Natural killer cell (primary cell): ENCODE results near the gene MARK3. TPM values are rescaled to one million over a fixed set of nuclear protein-coding genes. Genes with fewer than 3 reads are reported as not detected.
"Not testable (repeated sequence)": the region's sequence is repeated elsewhere in the genome, so short reads cannot be mapped to it uniquely, and the experiment has no call there.

Experiments used
- ATAC-seq, 3 donors: fragments of 150-1000 bp in 2 of 3; fragments of 200-7000 bp in 1 of 3; cut with Tn5 transposase; 1 replicate in 1 of 3; 2 replicates in 2 of 3; pipeline ENCODE4 v1.10.0; 2021; ENCODE audit warnings: mild to moderate bottlenecking in 2 of 3, moderate library complexity in 2 of 3
- DNase-seq, 2 donors: peaks; one replicate each; pipeline versions ENCODE4 v3.0.0 to v3.0.0-alpha.2; 2013 to 2021; ENCODE audit warnings: mixed read lengths in 1 of 2
- H3K27ac ChIP-seq: one replicate; pipeline ENCODE4 v1.5.1; 2013; ENCODE audit warnings: mild to moderate bottlenecking, low read length
- H3K27me3 ChIP-seq: one replicate; pipeline ENCODE4 v1.6.1; 2013; ENCODE audit warnings: low read length; ENCODE audit not compliant: control insufficient read depth, insufficient read depth
- H3K36me3 ChIP-seq: one replicate; pipeline ENCODE4 v1.6.1; 2013; ENCODE audit warnings: low read length; ENCODE audit not compliant: control insufficient read depth, insufficient read depth
- H3K4me1 ChIP-seq: one replicate; pipeline ENCODE4 v1.6.1; 2013; ENCODE audit warnings: low read length; ENCODE audit not compliant: control insufficient read depth, insufficient read depth
- H3K4me3 ChIP-seq: one replicate; pipeline ENCODE4 v1.5.1; 2013; ENCODE audit warnings: low read length
- H3K9me3 ChIP-seq: one replicate; pipeline ENCODE4 v1.6.1; 2013; ENCODE audit warnings: low read length; ENCODE audit not compliant: control insufficient read depth, insufficient read depth
- H3K27ac Mint-ChIP-seq, 2 donors: one replicate each; pipeline ENCODE4 v1.8.0; 2022; ENCODE audit warnings: mild to moderate bottlenecking in 2 of 2, mixed read lengths in 2 of 2, moderate library complexity in 1 of 2
- H3K27me3 Mint-ChIP-seq, 2 donors: one replicate each; pipeline ENCODE4 v1.8.0; 2022; ENCODE audit warnings: low read depth in 2 of 2, mixed read lengths in 2 of 2
- H3K36me3 Mint-ChIP-seq: one replicate; pipeline ENCODE4 v1.8.0; 2022; ENCODE audit warnings: mixed read lengths
- H3K4me1 Mint-ChIP-seq, 2 donors: one replicate each; pipeline ENCODE4 v1.8.0; 2022; ENCODE audit warnings: mixed read lengths in 2 of 2
- H3K4me3 Mint-ChIP-seq: one replicate; pipeline ENCODE4 v1.8.0; 2022; ENCODE audit warnings: mild to moderate bottlenecking, moderate library complexity, mixed read lengths
- H3K9me3 Mint-ChIP-seq, 2 donors: one replicate each; pipeline ENCODE4 v1.8.0; 2022; ENCODE audit warnings: mixed read lengths in 2 of 2
- CTCF ChIP-seq: fragments of 200-600 bp; IDR thresholded peaks from one replicate; pipeline ENCODE4 v1.8.0; 2022; ENCODE audit warnings: antibody characterized with exemption
- WGBS: methylation state at CpG from one replicate; pipeline ENCODE4 v1.1.7; 2013; ENCODE audit warnings: missing lambda C conversion rate; ENCODE audit not compliant: insufficient coverage; 5-methylcytosine and 5-hydroxymethylcytosine counted together
- intact Hi-C: fragments of 100-400 bp; cut with micrococcal nuclease; formaldehyde crosslinking; loops from one replicate; pipeline ENCODE4 v1.14.2; 2022
- total RNA-seq, 4 donors: library from RNA; stranded (reverse); fragments of 120-200 nt in 1 of 4; gene quantifications; one replicate each; pipeline versions ENCODE4 v1.2.3 to v1.2.4, GENCODE V29; 2013 to 2022

MARK3 gene
- total RNA-seq, 3 donors from 2014 or later (not counting 1 experiment from before 2014, with no cell fraction given): 138 to 167 (median 152) TPM

- peaks cover 5% of the 10 kb centered on the region for H3K27me3 ChIP-seq
- H3K27me3 Mint-ChIP-seq: peaks cover 0 to 6% of the 10 kb centered on the region in 2 donors
- H3K36me3 ChIP-seq: no peaks in the 10 kb centered on the region
- H3K4me1 Mint-ChIP-seq: peaks cover 10 to 23% of the 10 kb centered on the region in 2 donors
- 8% methylated on average over 107 of the region's 107 CpGs for WGBS
- no peak within 1 kb of the TSS for H3K27ac Mint-ChIP-seq
- no peak for TF ChIP-seq CTCF
- no peak within 1 kb of the TSS for H3K27ac ChIP-seq
- no peaks in the 10 kb centered on the region for H3K9me3 ChIP-seq
- H3K9me3 Mint-ChIP-seq: no peaks in the 10 kb centered on the region
- H3K4me3 Mint-ChIP-seq: peak within 1 kb of the TSS; percentile 47
- no peaks in the 10 kb centered on the region for H3K36me3 Mint-ChIP-seq
- H3K4me3 ChIP-seq: no peak within 1 kb of the TSS
- intact Hi-C loops: no loop called here
- peaks cover 38% of the 10 kb centered on the region for H3K4me1 ChIP-seq
- DNase-seq (peak in 1 of 2 donors; percentile 47), ATAC-seq (no peak)
These were observed 137.7 kb downstream of the MARK3 start, which contains the start of gene CKB for GRCh38 chr14:103522649-103523574. Gene CKB, minus strand, starts transcription at chr14:103522830. Its CDS starts 337 bp downstream, at chr14:103522493.

- H3K4me3 Mint-ChIP-seq: peak overlapping the region; percentile 2
- Histone ChIP-seq H3K4me1 (peaks cover 45% of the 10 kb centered on the region), H3K36me3 (no peaks in the 10 kb centered on the region), H3K27me3 (peaks cover 5% of the 10 kb centered on the region), H3K4me3 (no peak overlapping the region), H3K27ac (no peak overlapping the region), H3K9me3 (no peaks in the 10 kb centered on the region)
- WGBS: 78% methylated on average over 10 of the region's 10 CpGs
- no peaks in the 10 kb centered on the region for H3K36me3 Mint-ChIP-seq
- no peak for DNase-seq
- no peak for TF ChIP-seq CTCF
- peaks cover 0 to 6% of the 10 kb centered on the region in 2 donors for H3K27me3 Mint-ChIP-seq
- no peak for ATAC-seq
- intact Hi-C loops: no loop called here
- no peaks in the 10 kb centered on the region for H3K9me3 Mint-ChIP-seq
- peaks cover 10 to 29% of the 10 kb centered on the region in 2 donors for H3K4me1 Mint-ChIP-seq
- no peak overlapping the region for H3K27ac Mint-ChIP-seq
These were observed 138.3 kb downstream of the MARK3 start for GRCh38 chr14:103523575-103523954.

GRCh38 chr14:103524002-103524935 is 139.1 kb downstream of the MARK3 start:
- no peak for TF ChIP-seq CTCF
- Mint-ChIP-seq H3K27me3 (peaks cover 0 to 3% of the 10 kb centered on the region in 2 donors), H3K4me1 (peaks cover 10 to 29% of the 10 kb centered on the region in 2 donors), H3K4me3 (no peak overlapping the region), H3K9me3 (no peaks in the 10 kb centered on the region), H3K36me3 (no peaks in the 10 kb centered on the region), H3K27ac (no peak overlapping the region)
- WGBS: 82% methylated on average over 12 of the region's 12 CpGs
- no peak for ATAC-seq
- intact Hi-C loops: no loop called here
- peaks cover 5% of the 10 kb centered on the region for H3K27me3 ChIP-seq
- no peaks in the 10 kb centered on the region for H3K36me3 ChIP-seq
- no peak overlapping the region for H3K27ac ChIP-seq
- H3K4me3 ChIP-seq: no peak overlapping the region
- no peak for DNase-seq
- H3K9me3 ChIP-seq: no peaks in the 10 kb centered on the region
- peaks cover 48% of the 10 kb centered on the region for H3K4me1 ChIP-seq

GRCh38 chr14:103525430-103526246 is 140.4 kb downstream of the MARK3 start:
- H3K4me1 ChIP-seq: peaks cover 57% of the 10 kb centered on the region
- H3K27me3 ChIP-seq, ATAC-seq, H3K27me3 Mint-ChIP-seq, H3K36me3 Mint-ChIP-seq, H3K9me3 Mint-ChIP-seq, DNase-seq, H3K9me3 ChIP-seq, H3K4me3 ChIP-seq, H3K27ac ChIP-seq, H3K36me3 ChIP-seq, intact Hi-C loops, H3K27ac Mint-ChIP-seq: not testable (repeated sequence)
- WGBS: 89% methylated on average over 17 of the region's 17 CpGs
- Mint-ChIP-seq H3K4me1 (peaks cover 21 to 35% of the 10 kb centered on the region in 2 donors), H3K4me3 (peak overlapping the region; percentile 47)
